Measurements from ENCODE around the gene LRRC28. TPM values are rescaled to one million over a fixed set of nuclear protein-coding genes. Genes with fewer than 3 reads are reported as not detected.

The LRRC28 gene
- polyA plus RNA-seq, 1 donor from 2014 or later: 27.8 TPM

- Mint-ChIP-seq H3K4me1 (no peaks in the 10 kb centered on the region), H3K9me3 (peaks cover 0 to 3% (median 0%) of the 10 kb centered on the region in 3 donors), H3K27me3 (no peaks in the 10 kb centered on the region), H3K27ac (no peak overlapping the region), H3K36me3 (peaks cover 7% of the 10 kb centered on the region), H3K4me3 (no peak overlapping the region)
These were observed 55.5 kb downstream of the LRRC28 start for GRCh38 chr15:99306694-99307338.

- Mint-ChIP-seq H3K4me3 (no peak overlapping the region), H3K27ac (no peak overlapping the region), H3K4me1 (no peaks in the 10 kb centered on the region), H3K36me3 (peaks cover 9% of the 10 kb centered on the region), H3K27me3 (no peaks in the 10 kb centered on the region), H3K9me3 (peaks cover 0 to 3% (median under 1%) of the 10 kb centered on the region in 3 donors)
These were observed 56.5 kb downstream of the LRRC28 start for GRCh38 chr15:99307735-99308134.

DNA sequence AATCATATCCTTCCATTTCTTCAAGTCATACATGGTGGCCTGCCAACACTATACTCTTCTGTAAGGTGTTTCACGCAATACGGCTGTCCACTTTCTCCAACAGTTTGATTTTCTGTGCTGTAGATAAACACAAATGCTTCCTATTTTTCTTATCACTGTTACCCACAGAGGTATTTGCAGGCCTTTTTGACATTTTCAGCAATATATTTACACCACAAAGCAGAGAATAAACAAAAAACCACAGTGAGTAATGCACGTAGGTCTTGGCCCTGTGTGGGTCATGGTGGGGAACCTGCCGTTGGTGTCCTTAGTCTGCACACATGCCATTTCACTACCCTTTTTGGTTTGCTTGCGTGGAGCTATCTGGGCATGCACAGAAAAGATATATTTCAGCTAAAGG lies 59.5 kb downstream of the LRRC28 start:
- Mint-ChIP-seq H3K9me3 (peaks cover 0 to 10% (median 3%) of the 10 kb centered on the region in 3 donors), H3K4me3 (no peak overlapping the region), H3K27ac (no peak overlapping the region), H3K36me3 (peaks cover 17% of the 10 kb centered on the region), H3K27me3 (no peaks in the 10 kb centered on the region), H3K4me1 (peaks cover 0 to 2% (median 0%) of the 10 kb centered on the region in 3 donors)

- Mint-ChIP-seq H3K36me3 (peaks cover 17% of the 10 kb centered on the region), H3K9me3 (peaks cover 0 to 10% (median 3%) of the 10 kb centered on the region in 3 donors), H3K27ac (no peak overlapping the region), H3K4me1 (peaks cover 0 to 2% (median 0%) of the 10 kb centered on the region in 3 donors), H3K27me3 (no peaks in the 10 kb centered on the region), H3K4me3 (no peak overlapping the region)
These were observed 60.9 kb downstream of the LRRC28 start for GRCh38 chr15:99312228-99312627.

GRCh38 chr15:99312794-99313193 lies 61.5 kb downstream of the LRRC28 start:
- Mint-ChIP-seq H3K4me1 (peaks cover 0 to 2% (median 0%) of the 10 kb centered on the region in 3 donors), H3K4me3 (no peak overlapping the region), H3K27me3 (no peaks in the 10 kb centered on the region), H3K27ac (no peak overlapping the region), H3K9me3 (peaks cover 0 to 10% (median 3%) of the 10 kb centered on the region in 3 donors), H3K36me3 (peaks cover 14% of the 10 kb centered on the region)

GRCh38 chr15:99315636-99316035 lies 64.4 kb downstream of the LRRC28 start:
- H3K9me3 Mint-ChIP-seq: peaks cover 0 to 10% (median 3%) of the 10 kb centered on the region in 3 donors
- no peaks in the 10 kb centered on the region for H3K27me3 Mint-ChIP-seq
- peaks cover 12% of the 10 kb centered on the region for H3K36me3 Mint-ChIP-seq
- no peak overlapping the region for H3K4me3 Mint-ChIP-seq
- H3K4me1 Mint-ChIP-seq: peaks cover 0 to 2% (median 0%) of the 10 kb centered on the region in 3 donors
- H3K27ac Mint-ChIP-seq: no peak overlapping the region

DNA sequence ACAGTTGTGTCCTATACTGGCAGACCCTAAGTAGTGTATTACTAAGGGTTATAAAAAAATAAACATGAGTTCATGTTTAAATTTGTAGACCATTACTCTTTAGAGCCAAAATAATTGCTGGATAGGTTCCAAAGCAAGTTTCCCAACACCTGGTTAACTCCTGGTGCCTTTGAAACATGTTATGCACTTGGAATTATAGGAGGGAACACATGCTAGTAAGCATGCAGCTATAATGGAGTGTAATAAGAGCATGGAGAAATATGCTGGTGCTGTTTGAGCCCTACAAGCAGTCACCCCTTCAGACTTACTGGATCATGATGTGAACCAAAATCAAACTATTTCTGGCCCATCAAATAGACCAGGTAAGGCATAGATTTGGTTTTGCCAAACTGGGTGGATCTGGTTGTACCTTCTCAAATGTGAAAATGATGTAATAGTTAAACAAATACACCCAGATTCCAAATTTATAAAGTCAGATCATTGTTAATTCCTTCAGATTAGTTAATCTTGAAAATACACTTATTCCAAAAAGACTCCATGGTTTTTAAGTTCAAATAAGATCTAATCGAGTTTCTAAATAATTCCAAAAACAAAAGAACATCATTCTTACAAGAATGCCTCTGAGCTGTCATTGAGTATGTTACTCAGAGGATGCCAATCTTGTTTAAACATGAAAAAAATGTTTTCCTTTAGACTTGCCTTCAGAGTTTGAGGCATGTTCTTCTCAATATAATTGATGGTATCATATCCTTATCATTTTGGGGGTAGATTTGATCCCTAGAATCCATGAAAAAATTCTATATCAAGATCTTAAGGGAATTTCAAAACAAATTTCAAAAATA lies 69.3 kb downstream of the LRRC28 start:
- H3K4me1 Mint-ChIP-seq: peaks cover 12 to 16% (median 14%) of the 10 kb centered on the region in 3 donors
- no peaks in the 10 kb centered on the region for H3K9me3 Mint-ChIP-seq
- H3K27ac Mint-ChIP-seq: no peak overlapping the region
- H3K27me3 Mint-ChIP-seq: no peaks in the 10 kb centered on the region
- peaks cover 2% of the 10 kb centered on the region for H3K36me3 Mint-ChIP-seq
- no peak overlapping the region for H3K4me3 Mint-ChIP-seq

DNA sequence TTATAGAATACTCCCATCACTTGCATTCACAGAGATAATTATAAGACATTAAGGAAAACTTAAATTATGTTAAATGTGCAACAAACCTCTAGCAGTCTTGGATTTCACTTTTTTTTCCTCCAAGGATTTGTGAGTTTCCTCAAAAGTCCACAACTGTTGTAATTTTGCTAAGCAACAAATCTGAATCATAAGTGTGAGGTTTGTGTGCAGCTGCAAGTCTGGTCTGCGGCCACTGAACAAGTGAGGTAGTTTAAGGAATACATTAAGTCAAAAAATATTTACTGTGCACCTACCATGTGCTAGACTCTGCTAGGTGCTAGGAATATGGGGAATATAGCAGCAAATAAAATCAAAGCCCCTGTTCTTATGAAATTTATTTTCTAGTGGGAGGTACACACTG lies 70.2 kb downstream of the LRRC28 start:
- Mint-ChIP-seq H3K9me3 (no peaks in the 10 kb centered on the region), H3K27me3 (no peaks in the 10 kb centered on the region)

GRCh38 chr15:99322643-99323405 lies 71.5 kb downstream of the LRRC28 start:
- no peak overlapping the region for H3K27ac Mint-ChIP-seq
- peak overlapping the region in 1 of 4 donors; percentile 0 for H3K4me3 Mint-ChIP-seq
- no peaks in the 10 kb centered on the region for H3K27me3 Mint-ChIP-seq
- H3K9me3 Mint-ChIP-seq: no peaks in the 10 kb centered on the region
- H3K36me3 Mint-ChIP-seq: peaks cover 3% of the 10 kb centered on the region
- peaks cover 12 to 18% (median 16%) of the 10 kb centered on the region in 3 donors for H3K4me1 Mint-ChIP-seq

More for the DNA sequence above, 70.2 kb downstream of the LRRC28 start:
- Mint-ChIP-seq H3K4me1 (peaks cover 12 to 16% (median 16%) of the 10 kb centered on the region in 3 donors), H3K4me3 (peak overlapping the region in 1 of 4 donors; percentile 56), H3K36me3 (peaks cover 2% of the 10 kb centered on the region), H3K27ac (no peak overlapping the region)

GRCh38 chr15:99324082-99324620 lies 72.9 kb downstream of the LRRC28 start:
- Mint-ChIP-seq H3K4me3 (peak overlapping the region in 3 of 4 donors; percentile 53 to 78 (median 77)), H3K27ac (peak overlapping the region in 1 of 3 donors; percentile 67), H3K27me3 (no peaks in the 10 kb centered on the region), H3K4me1 (peaks cover 12 to 19% (median 16%) of the 10 kb centered on the region in 3 donors), H3K36me3 (peaks cover 2% of the 10 kb centered on the region), H3K9me3 (no peaks in the 10 kb centered on the region)

- H3K36me3 Mint-ChIP-seq: peaks cover 3% of the 10 kb centered on the region
- no peaks in the 10 kb centered on the region for H3K27me3 Mint-ChIP-seq
- peak overlapping the region in 1 of 3 donors; percentile 67 for H3K27ac Mint-ChIP-seq
- H3K9me3 Mint-ChIP-seq: no peaks in the 10 kb centered on the region
- peak overlapping the region in 1 of 4 donors; percentile 11 for H3K4me3 Mint-ChIP-seq
- H3K4me1 Mint-ChIP-seq: peaks cover 12 to 19% (median 16%) of the 10 kb centered on the region in 3 donors
These were observed 73.4 kb downstream of the LRRC28 start for GRCh38 chr15:99324700-99325099.

DNA sequence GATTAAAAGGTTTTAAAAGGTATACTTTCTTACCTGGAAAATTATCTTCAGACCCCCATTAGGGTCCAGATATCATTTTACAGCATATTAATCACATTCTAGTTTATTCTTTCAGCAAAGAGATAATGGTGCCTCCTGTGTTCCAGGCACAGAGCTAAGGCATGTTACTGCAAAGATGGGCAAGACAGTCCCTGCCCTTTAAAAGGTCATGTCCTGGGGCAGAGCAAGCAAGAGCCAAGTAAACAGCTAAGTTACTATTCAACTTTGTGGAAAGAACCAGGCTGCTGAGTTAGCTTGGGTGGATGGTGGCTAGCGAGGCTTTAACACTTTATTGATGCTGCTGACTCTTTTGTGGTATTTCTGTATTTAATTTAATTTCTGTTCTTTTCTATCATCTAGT lies 75.0 kb downstream of the LRRC28 start:
- Mint-ChIP-seq H3K4me3 (no peak overlapping the region), H3K9me3 (no peaks in the 10 kb centered on the region), H3K36me3 (peaks cover 3% of the 10 kb centered on the region), H3K4me1 (peaks cover 12 to 19% (median 16%) of the 10 kb centered on the region in 3 donors), H3K27me3 (no peaks in the 10 kb centered on the region), H3K27ac (no peak overlapping the region)

- Mint-ChIP-seq H3K4me1 (peaks cover 10 to 17% (median 16%) of the 10 kb centered on the region in 3 donors), H3K27ac (no peak overlapping the region), H3K36me3 (peaks cover 5% of the 10 kb centered on the region), H3K4me3 (no peak overlapping the region), H3K27me3 (no peaks in the 10 kb centered on the region), H3K9me3 (no peaks in the 10 kb centered on the region)
These were observed 77.1 kb downstream of the LRRC28 start for GRCh38 chr15:99328106-99329072.

DNA sequence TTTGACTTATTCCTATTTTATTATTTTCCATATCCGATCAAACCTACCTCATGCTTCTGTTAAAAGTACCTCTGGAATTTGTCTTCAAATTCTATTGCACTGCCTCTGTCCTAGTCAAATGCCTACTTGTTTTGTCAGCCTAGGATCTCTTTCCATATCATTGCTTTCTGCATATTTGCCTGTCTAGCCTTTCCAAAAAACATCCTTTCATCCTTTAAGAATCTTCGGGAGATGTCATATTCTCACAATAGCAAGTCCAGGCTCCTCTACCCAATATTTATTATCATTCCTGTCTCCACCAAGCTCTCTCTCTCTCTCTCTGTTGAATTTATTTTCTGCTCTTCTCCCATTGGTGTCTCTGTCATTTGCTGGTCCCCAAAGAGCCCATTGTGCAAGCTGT lies 80.1 kb downstream of the LRRC28 start:
- no peak overlapping the region for H3K27ac Mint-ChIP-seq
- no peaks in the 10 kb centered on the region for H3K27me3 Mint-ChIP-seq
- H3K36me3 Mint-ChIP-seq: peaks cover 9% of the 10 kb centered on the region
- H3K4me1 Mint-ChIP-seq: peaks cover 0 to 4% (median 0%) of the 10 kb centered on the region in 3 donors
- no peaks in the 10 kb centered on the region for H3K9me3 Mint-ChIP-seq
- no peak overlapping the region for H3K4me3 Mint-ChIP-seq
